Stomach smooth muscle (tissue), 2 donors: ENCODE results near the gene PNMA8A.
A peak's percentile ranks its signal among the peaks of the same experiment; 100 is the strongest.

Experiments used
- H3K27ac ChIP-seq: one replicate; pipeline ENCODE4 v1.7.0; 2013; ENCODE audit warnings: mild to moderate bottlenecking, low read length, inconsistent platforms
- H3K27me3 ChIP-seq, 2 donors: one replicate each; pipeline ENCODE4 v1.7.0; 2013; ENCODE audit warnings: low read length in 2 of 2; ENCODE audit not compliant: insufficient read depth in 2 of 2, control insufficient read depth in 1 of 2
- H3K36me3 ChIP-seq, 2 donors: one replicate each; pipeline ENCODE4 v1.7.0; 2013; ENCODE audit warnings: low read length in 2 of 2; ENCODE audit not compliant: control insufficient read depth in 2 of 2, insufficient read depth in 2 of 2
- H3K4me1 ChIP-seq: one replicate; pipeline ENCODE4 v1.7.0; 2013; ENCODE audit warnings: low read length; ENCODE audit not compliant: control insufficient read depth, insufficient read depth
- H3K4me3 ChIP-seq, 2 donors: one replicate each; pipeline ENCODE4 v1.7.0; 2013; ENCODE audit warnings: low read length in 2 of 2
- H3K9ac ChIP-seq, 2 donors: one replicate each; pipeline ENCODE4 v1.7.0; 2013; ENCODE audit warnings: low read length in 2 of 2, mild to moderate bottlenecking in 1 of 2
- H3K9me3 ChIP-seq, 2 donors: one replicate each; pipeline ENCODE4 v1.7.0; 2013; ENCODE audit warnings: low read length in 2 of 2; ENCODE audit not compliant: control insufficient read depth in 2 of 2
- donor health status: healthy.
- donor health status: Pancreatic carcinoma.

PNMA8A gene

GRCh38 chr19:46491975-46492682 lies 20.8 kb upstream of the PNMA8A start:
- H3K36me3 ChIP-seq: no peaks in the 10 kb centered on the region
- H3K9ac ChIP-seq: no peak overlapping the region
- H3K27ac ChIP-seq: no peak overlapping the region
- H3K4me3 ChIP-seq: no peak overlapping the region
- H3K9me3 ChIP-seq: no peaks in the 10 kb centered on the region
- peaks cover 29% of the 10 kb centered on the region for H3K4me1 ChIP-seq
- H3K27me3 ChIP-seq: peaks cover 46 to 58% of the 10 kb centered on the region in 2 donors

- H3K36me3 ChIP-seq: no peaks in the 10 kb centered on the region
- H3K9me3 ChIP-seq: no peaks in the 10 kb centered on the region
- no peak overlapping the region for H3K9ac ChIP-seq
- H3K4me1 ChIP-seq: peaks cover 27% of the 10 kb centered on the region
- H3K27ac ChIP-seq: no peak overlapping the region
- no peak overlapping the region for H3K4me3 ChIP-seq
- H3K27me3 ChIP-seq: peaks cover 50 to 60% of the 10 kb centered on the region in 2 donors
Observed at GRCh38 chr19:46490774-46491173, 19.4 kb upstream of the PNMA8A start.

- Histone ChIP-seq H3K4me1 (peaks cover 21% of the 10 kb centered on the region), H3K27ac (no peak overlapping the region), H3K9me3 (no peaks in the 10 kb centered on the region), H3K27me3 (peaks cover 47 to 50% of the 10 kb centered on the region in 2 donors), H3K9ac (no peak overlapping the region), H3K36me3 (no peaks in the 10 kb centered on the region), H3K4me3 (peak overlapping the region in 1 of 2 donors; percentile 44)
Observed at GRCh38 chr19:46489445-46490272, 18.3 kb upstream of the PNMA8A start.

GRCh38 chr19:46488551-46488950 lies 17.2 kb upstream of the PNMA8A start:
- H3K4me1 ChIP-seq: peaks cover 18% of the 10 kb centered on the region
- no peak overlapping the region for H3K9ac ChIP-seq
- H3K4me3 ChIP-seq: no peak overlapping the region
- H3K9me3 ChIP-seq: no peaks in the 10 kb centered on the region
- no peak overlapping the region for H3K27ac ChIP-seq
- peaks cover 39 to 46% of the 10 kb centered on the region in 2 donors for H3K27me3 ChIP-seq
- H3K36me3 ChIP-seq: no peaks in the 10 kb centered on the region

GRCh38 chr19:46487802-46488445 lies 16.6 kb upstream of the PNMA8A start:
- Histone ChIP-seq H3K27ac (no peak overlapping the region), H3K4me1 (peaks cover 18% of the 10 kb centered on the region), H3K27me3 (peaks cover 37 to 43% of the 10 kb centered on the region in 2 donors), H3K9me3 (no peaks in the 10 kb centered on the region), H3K36me3 (no peaks in the 10 kb centered on the region), H3K4me3 (peak overlapping the region; percentile 50 to 71), H3K9ac (peak overlapping the region in 1 of 2 donors; percentile 26)

GRCh38 chr19:46487178-46487801 lies 15.9 kb upstream of the PNMA8A start:
- H3K9ac ChIP-seq: peak overlapping the region in 1 of 2 donors; percentile 26
- peaks cover 16% of the 10 kb centered on the region for H3K4me1 ChIP-seq
- peaks cover 37% of the 10 kb centered on the region in 2 donors for H3K27me3 ChIP-seq
- no peak overlapping the region for H3K27ac ChIP-seq
- H3K36me3 ChIP-seq: no peaks in the 10 kb centered on the region
- H3K9me3 ChIP-seq: no peaks in the 10 kb centered on the region
- peak overlapping the region; percentile 50 to 71 for H3K4me3 ChIP-seq

GRCh38 chr19:46486358-46486757 lies 15.0 kb upstream of the PNMA8A start:
- Histone ChIP-seq H3K27ac (no peak overlapping the region), H3K9me3 (no peaks in the 10 kb centered on the region), H3K36me3 (no peaks in the 10 kb centered on the region), H3K27me3 (peaks cover 29% of the 10 kb centered on the region in 2 donors), H3K9ac (no peak overlapping the region), H3K4me1 (peaks cover 16% of the 10 kb centered on the region), H3K4me3 (no peak overlapping the region)

GRCh38 chr19:46484656-46485055 lies 13.3 kb upstream of the PNMA8A start:
- H3K9me3 ChIP-seq: no peaks in the 10 kb centered on the region
- H3K9ac ChIP-seq: no peak overlapping the region
- H3K4me3 ChIP-seq: no peak overlapping the region
- no peak overlapping the region for H3K27ac ChIP-seq
- peaks cover 17 to 20% of the 10 kb centered on the region in 2 donors for H3K27me3 ChIP-seq
- peaks cover 12% of the 10 kb centered on the region for H3K4me1 ChIP-seq
- no peaks in the 10 kb centered on the region for H3K36me3 ChIP-seq

GRCh38 chr19:46482631-46483030 lies 11.3 kb upstream of the PNMA8A start:
- H3K27me3 ChIP-seq: peaks cover 7 to 9% of the 10 kb centered on the region in 2 donors
- H3K9ac ChIP-seq: no peak overlapping the region
- H3K9me3 ChIP-seq: no peaks in the 10 kb centered on the region
- H3K4me3 ChIP-seq: no peak overlapping the region
- H3K27ac ChIP-seq: no peak overlapping the region
- H3K36me3 ChIP-seq: no peaks in the 10 kb centered on the region
- peaks cover 5% of the 10 kb centered on the region for H3K4me1 ChIP-seq

- Histone ChIP-seq H3K27ac (peak overlapping the region; percentile 6), H3K9ac (no peak overlapping the region), H3K36me3 (no peaks in the 10 kb centered on the region), H3K4me1 (no peaks in the 10 kb centered on the region), H3K4me3 (no peak overlapping the region), H3K27me3 (peaks cover under 1 to 4% of the 10 kb centered on the region in 2 donors), H3K9me3 (no peaks in the 10 kb centered on the region)
Observed at GRCh38 chr19:46481947-46482346, 10.6 kb upstream of the PNMA8A start.
